HEK293 (cell line): ENCODE results near the gene PCGF1.

Source experiments
- CTCF ChIA-PET: fragments of 350-600 bp; formaldehyde crosslinking; extraction: SDS; loops from one replicate; lab custom pipeline; 2021; ENCODE audit warnings: antibody characterized with exemption; lab: Yijun Ruan, JAX
- POLR2A ChIA-PET: fragments of 300-600 bp; formaldehyde crosslinking; extraction: SDS; loops from one replicate; lab custom pipeline; 2020; ENCODE audit warnings: antibody characterized with exemption, inconsistent platforms; lab: Yijun Ruan, JAX
- H3K27ac ChIP-seq: fragments of 200-500 bp; sonication (Bioruptor generic); 2 replicates; pipeline ENCODE4 v1.5.1; 2014; ENCODE audit warnings: low read depth, low read length, control low read depth, inconsistent platforms; ENCODE audit errors: extremely low read depth
- H3K36me3 ChIP-seq, 2 experiments: fragments of 200-500 bp in 1 of 2; sonication (Bioruptor generic) in 1 of 2; 1 replicate in 1 of 2; 2 replicates in 1 of 2; pipeline ENCODE4 v1.5.1; 2014 to 2017; ENCODE audit warnings: inconsistent platforms in 2 of 2, low read length in 2 of 2; ENCODE audit not compliant: control insufficient read depth in 2 of 2, insufficient read depth in 1 of 2
- H3K4me1 ChIP-seq: fragments of 200-500 bp; sonication (Bioruptor generic); 2 replicates; pipeline ENCODE4 v1.5.1; 2014; ENCODE audit warnings: mild to moderate bottlenecking, low read length, inconsistent platforms; ENCODE audit not compliant: control insufficient read depth, insufficient read depth
- H3K4me3 ChIP-seq: 2 replicates; pipeline ENCODE4 v1.5.1; 2011; ENCODE audit warnings: low read depth, mild to moderate bottlenecking, control low read depth, low read length, moderate library complexity
- H3K9me3 ChIP-seq: fragments of 200-500 bp; sonication (Bioruptor generic); 2 replicates; pipeline ENCODE4 v1.5.1; 2014; ENCODE audit warnings: low read depth, low read length, inconsistent platforms; ENCODE audit not compliant: control insufficient read depth, insufficient read depth
- GLI2 ChIP-seq: fragments of 450-650 bp; formaldehyde crosslinking; IDR thresholded peaks from 2 replicates; pipeline ENCODE4; 2017; ENCODE audit warnings: missing biosample characterization, missing genetic modification characterization, low read depth, borderline replicate concordance
- HOXD13 ChIP-seq: sonication (generic); formaldehyde crosslinking; IDR thresholded peaks from 2 replicates; pipeline ENCODE4 v1.8.0; 2022; ENCODE audit warnings: missing genetic modification reagents, borderline replicate concordance
- MEIS1 ChIP-seq: sonication (generic); formaldehyde crosslinking; IDR thresholded peaks from 2 replicates; pipeline ENCODE4 v1.8.1; 2022; ENCODE audit warnings: missing genetic modification reagents, mild to moderate bottlenecking, borderline replicate concordance
- OVOL3 ChIP-seq: fragments of 450-650 bp; formaldehyde crosslinking; IDR thresholded peaks from 2 replicates; pipeline ENCODE4 v1.5.1; 2016; ENCODE audit warnings: missing biosample characterization, missing genetic modification characterization
- PRDM1 ChIP-seq: fragments of 450-650 bp; formaldehyde crosslinking; IDR thresholded peaks from 2 replicates; pipeline ENCODE4; 2016; ENCODE audit warnings: missing biosample characterization, missing genetic modification characterization
- SP2 ChIP-seq: fragments of 450-650 bp; formaldehyde crosslinking; IDR thresholded peaks from 2 replicates; pipeline ENCODE4 v1.5.1; 2016; ENCODE audit warnings: missing biosample characterization, missing genetic modification characterization
- ZBTB17 ChIP-seq: fragments of 450-650 bp; formaldehyde crosslinking; IDR thresholded peaks from 2 replicates; pipeline ENCODE4 v1.5.1; 2016; ENCODE audit warnings: missing biosample characterization, missing genetic modification characterization
- ZNF114 ChIP-seq: fragments of 450-650 bp; formaldehyde crosslinking; IDR thresholded peaks from 2 replicates; pipeline ENCODE4 v1.5.0; 2017; ENCODE audit warnings: missing biosample characterization, missing genetic modification characterization
- ZNF184 ChIP-seq: fragments of 450-650 bp; IDR thresholded peaks from 2 replicates; pipeline ENCODE4 v1.5.1; 2018; ENCODE audit warnings: missing biosample characterization, mild to moderate bottlenecking, missing genetic modification characterization
- ZNF2 ChIP-seq: fragments of 450-650 bp; formaldehyde crosslinking; IDR thresholded peaks from 2 replicates; pipeline ENCODE4 v1.5.1; 2016; ENCODE audit warnings: missing biosample characterization, missing genetic modification characterization
- ZNF391 ChIP-seq: fragments of 450-650 bp; formaldehyde crosslinking; IDR thresholded peaks from 2 replicates; pipeline ENCODE4 v1.5.1; 2016; ENCODE audit warnings: low read depth, missing biosample characterization, missing genetic modification characterization, borderline replicate concordance
- ZNF404 ChIP-seq: fragments of 450-650 bp; formaldehyde crosslinking; IDR thresholded peaks from 2 replicates; pipeline ENCODE4 v1.5.1; 2017; ENCODE audit warnings: missing biosample characterization, missing genetic modification characterization
- ZNF529 ChIP-seq: fragments of 450-650 bp; formaldehyde crosslinking; IDR thresholded peaks from 2 replicates; pipeline ENCODE4 v1.5.1; 2017; ENCODE audit warnings: missing genetic modification characterization, missing biosample characterization; ENCODE audit not compliant: insufficient replicate concordance
- ZNF596 ChIP-seq: fragments of 450-650 bp; IDR thresholded peaks from 2 replicates; pipeline ENCODE4 v1.5.0; 2018; ENCODE audit warnings: missing biosample characterization, mild to moderate bottlenecking, missing genetic modification characterization, moderate library complexity
- ZNF621 ChIP-seq: fragments of 450-650 bp; formaldehyde crosslinking; IDR thresholded peaks from 2 replicates; pipeline ENCODE4 v1.5.1; 2017; ENCODE audit warnings: missing biosample characterization, missing genetic modification characterization
- ZNF623 ChIP-seq: fragments of 450-650 bp; formaldehyde crosslinking; IDR thresholded peaks from 2 replicates; pipeline ENCODE4 v1.5.1; 2016; ENCODE audit warnings: missing biosample characterization, missing genetic modification characterization
- ZNF670 ChIP-seq: fragments of 450-650 bp; formaldehyde crosslinking; IDR thresholded peaks from 2 replicates; pipeline ENCODE4 v1.5.1; 2016; ENCODE audit warnings: missing biosample characterization, missing genetic modification characterization, low read depth
- ZNF707 ChIP-seq: fragments of 450-650 bp; formaldehyde crosslinking; IDR thresholded peaks from 2 replicates; pipeline ENCODE4 v1.5.1; 2016; ENCODE audit warnings: missing biosample characterization, missing genetic modification characterization
- ZNF792 ChIP-seq: fragments of 450-650 bp; formaldehyde crosslinking; IDR thresholded peaks from 2 replicates; pipeline ENCODE4 v1.5.1; 2016; ENCODE audit warnings: missing biosample characterization, missing genetic modification characterization
- ZNF837 ChIP-seq: fragments of 450-650 bp; formaldehyde crosslinking; IDR thresholded peaks from 2 replicates; pipeline ENCODE4 v1.5.1; 2016; ENCODE audit warnings: missing biosample characterization, missing genetic modification characterization
- ZNF843 ChIP-seq: fragments of 450-650 bp; formaldehyde crosslinking; IDR thresholded peaks from 2 replicates; pipeline ENCODE4 v1.5.1; 2016; ENCODE audit warnings: missing biosample characterization, missing genetic modification characterization
- TF ChIP-seq, protein P1 (sequence below): fragments of 450-650 bp; formaldehyde crosslinking; IDR thresholded peaks from 2 replicates; pipeline ENCODE4 v1.5.1; 2016; ENCODE audit warnings: missing biosample characterization, missing genetic modification characterization
- TF ChIP-seq, protein P2 (sequence below): fragments of 450-650 bp; formaldehyde crosslinking; IDR thresholded peaks from 2 replicates; pipeline ENCODE4 v1.5.1; 2016; ENCODE audit warnings: missing biosample characterization, missing genetic modification characterization
- TF ChIP-seq, protein P3 (sequence below): fragments of 450-650 bp; formaldehyde crosslinking; IDR thresholded peaks from 2 replicates; pipeline ENCODE4 v1.5.1; 2016; ENCODE audit warnings: missing biosample characterization, missing genetic modification characterization
- TF ChIP-seq, protein P4 (sequence below): fragments of 450-650 bp; IDR thresholded peaks from 2 replicates; pipeline ENCODE4 v1.5.1; 2018; ENCODE audit warnings: missing biosample characterization, mild to moderate bottlenecking, missing genetic modification characterization

PCGF1 gene

DNA sequence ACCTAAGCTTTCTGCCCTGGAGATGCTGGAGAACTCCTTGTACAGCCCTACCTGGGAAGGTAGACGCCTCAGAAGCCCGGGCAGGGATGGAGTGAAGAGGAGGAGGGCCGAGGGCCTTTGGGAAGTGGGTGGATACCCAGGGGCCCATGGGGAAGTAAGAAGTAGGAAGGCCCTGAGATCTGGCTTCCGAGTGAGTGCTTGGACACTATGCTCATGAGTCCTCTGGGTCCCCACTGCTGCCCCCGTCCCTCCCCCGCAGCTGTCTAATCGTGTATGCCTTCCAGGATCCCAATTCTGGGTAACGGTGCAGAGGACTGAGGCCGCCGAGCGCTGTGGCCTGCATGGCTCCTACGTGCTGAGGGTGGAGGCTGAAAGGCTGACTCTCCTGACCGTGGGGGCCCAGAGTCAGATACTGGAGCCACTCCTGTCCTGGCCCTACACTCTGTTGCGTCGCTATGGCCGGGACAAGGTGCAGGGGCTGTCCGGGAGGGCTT lies 48.2 kb upstream of the PCGF1 start:
- H3K9me3 ChIP-seq: no peaks in the 10 kb centered on the region
- no peak overlapping the region; the same call in 1 of the 2 replicates for H3K4me3 ChIP-seq
- H3K36me3 ChIP-seq: peaks cover 0 to 7% of the 10 kb centered on the region in 2 experiments; a peak in 1 of 3 replicates
- TF ChIP-seq ZNF707 (tag by site-specific recombination) (no peak), ZNF184 (tag by site-specific recombination) (no peak), SP2 (tag by site-specific recombination) (no peak), ZNF670 (tag by site-specific recombination) (no peak), MEIS1 (CRISPR knock-in tag) (no peak)
- TF ChIP-seq, protein P1, sequence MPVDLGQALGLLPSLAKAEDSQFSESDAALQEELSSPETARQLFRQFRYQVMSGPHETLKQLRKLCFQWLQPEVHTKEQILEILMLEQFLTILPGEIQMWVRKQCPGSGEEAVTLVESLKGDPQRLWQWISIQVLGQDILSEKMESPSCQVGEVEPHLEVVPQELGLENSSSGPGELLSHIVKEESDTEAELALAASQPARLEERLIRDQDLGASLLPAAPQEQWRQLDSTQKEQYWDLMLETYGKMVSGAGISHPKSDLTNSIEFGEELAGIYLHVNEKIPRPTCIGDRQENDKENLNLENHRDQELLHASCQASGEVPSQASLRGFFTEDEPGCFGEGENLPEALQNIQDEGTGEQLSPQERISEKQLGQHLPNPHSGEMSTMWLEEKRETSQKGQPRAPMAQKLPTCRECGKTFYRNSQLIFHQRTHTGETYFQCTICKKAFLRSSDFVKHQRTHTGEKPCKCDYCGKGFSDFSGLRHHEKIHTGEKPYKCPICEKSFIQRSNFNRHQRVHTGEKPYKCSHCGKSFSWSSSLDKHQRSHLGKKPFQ (tag by site-specific recombination): no peak
- TF ChIP-seq, all 188 proteins: peak for 0
- Histone ChIP-seq H3K27ac (no peak overlapping the region), H3K4me1 (no peaks in the 10 kb centered on the region; the same call in 1 of the 2 replicates)
- ChIA-PET POLR2A (no interaction called here), CTCF (no interaction called here)

DNA sequence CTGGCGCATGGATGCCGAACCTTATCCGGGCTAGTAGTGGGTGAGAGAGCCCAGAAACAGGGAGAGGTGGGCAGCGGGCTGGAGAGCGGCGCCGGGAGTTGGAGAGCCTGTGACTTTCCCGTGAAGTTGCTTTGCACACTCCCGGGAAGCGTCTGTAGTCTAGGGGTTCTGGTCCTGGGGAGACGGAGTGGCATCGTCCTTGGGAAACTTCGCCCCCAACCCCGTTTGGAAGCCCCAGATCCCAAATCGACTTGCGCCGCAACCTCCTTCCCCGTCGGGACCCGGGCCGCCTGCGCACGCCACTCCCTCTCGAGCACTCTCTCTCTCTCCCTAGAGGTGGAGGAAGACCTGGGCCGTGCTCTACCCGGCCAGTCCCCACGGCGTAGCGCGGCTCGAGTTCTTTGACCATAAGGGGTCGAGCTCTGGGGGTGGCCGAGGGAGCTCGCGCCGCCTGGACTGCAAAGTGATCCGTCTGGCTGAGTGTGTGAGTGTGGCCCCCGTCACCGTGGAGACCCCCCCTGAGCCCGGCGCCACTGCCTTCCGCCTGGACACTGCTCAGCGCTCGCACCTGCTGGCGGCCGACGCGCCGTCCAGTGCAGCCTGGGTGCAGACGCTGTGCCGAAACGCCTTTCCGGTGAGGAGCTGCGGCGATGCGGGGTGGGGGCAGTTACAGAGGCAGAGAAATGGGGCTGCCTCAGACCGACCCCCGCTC lies 47.5 kb upstream of the PCGF1 start:
- no peak overlapping the region; the same call in 1 of the 2 replicates for H3K27ac ChIP-seq
- POLR2A ChIA-PET: no interaction called here

More for the DNA sequence above, 47.5 kb upstream of the PCGF1 start:
- Histone ChIP-seq H3K36me3 (peaks cover 0 to 7% of the 10 kb centered on the region in 2 experiments; a peak in 1 of 3 replicates), H3K4me1 (no peaks in the 10 kb centered on the region; the same call in 1 of the 2 replicates), H3K4me3 (peak overlapping the region; percentile 56), H3K9me3 (no peaks in the 10 kb centered on the region)
- TF ChIP-seq ZNF792 (tag by site-specific recombination) (no peak), ZNF596 (tag by site-specific recombination) (no peak), ZNF621 (tag by site-specific recombination) (no peak), ZNF837 (tag by site-specific recombination) (no peak), ZNF2 (tag by site-specific recombination) (no peak), ZNF391 (tag by site-specific recombination) (no peak), ZBTB17 (tag by site-specific recombination) (no peak), ZNF114 (tag by site-specific recombination) (no peak), PRDM1 (tag by site-specific recombination) (no peak), HOXD13 (no peak), ZNF404 (no peak), OVOL3 (no peak), GLI2 (tag by site-specific recombination) (no peak), ZNF529 (no peak), ZNF843 (tag by site-specific recombination) (no peak), ZNF623 (no peak)
- TF ChIP-seq, protein P2, sequence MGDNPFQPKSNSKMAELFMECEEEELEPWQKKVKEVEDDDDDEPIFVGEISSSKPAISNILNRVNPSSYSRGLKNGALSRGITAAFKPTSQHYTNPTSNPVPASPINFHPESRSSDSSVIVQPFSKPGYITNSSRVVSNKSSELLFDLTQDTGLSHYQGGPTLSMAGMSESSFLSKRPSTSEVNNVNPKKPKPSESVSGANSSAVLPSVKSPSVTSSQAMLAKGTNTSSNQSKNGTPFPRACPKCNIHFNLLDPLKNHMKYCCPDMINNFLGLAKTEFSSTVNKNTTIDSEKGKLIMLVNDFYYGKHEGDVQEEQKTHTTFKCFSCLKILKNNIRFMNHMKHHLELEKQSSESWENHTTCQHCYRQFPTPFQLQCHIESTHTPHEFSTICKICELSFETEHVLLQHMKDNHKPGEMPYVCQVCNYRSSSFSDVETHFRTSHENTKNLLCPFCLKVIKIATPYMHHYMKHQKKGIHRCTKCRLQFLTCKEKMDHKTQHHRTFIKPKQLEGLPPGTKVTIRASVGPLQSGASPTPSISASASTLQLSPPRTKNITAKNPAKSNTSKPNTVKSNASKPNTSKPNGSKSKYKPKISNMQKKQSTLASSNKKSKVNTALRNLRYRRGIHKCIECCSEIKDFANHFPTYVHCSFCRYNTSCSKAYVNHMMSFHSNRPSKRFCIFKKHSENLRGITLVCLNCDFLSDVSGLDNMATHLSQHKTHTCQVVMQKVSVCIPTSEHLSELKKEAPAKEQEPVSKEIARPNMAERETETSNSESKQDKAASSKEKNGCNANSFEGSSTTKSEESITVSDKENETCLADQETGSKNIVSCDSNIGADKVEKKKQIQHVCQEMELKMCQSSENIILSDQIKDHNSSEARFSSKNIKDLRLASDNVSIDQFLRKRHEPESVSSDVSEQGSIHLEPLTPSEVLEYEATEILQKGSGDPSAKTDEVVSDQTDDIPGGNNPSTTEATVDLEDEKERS (tag by site-specific recombination): no peak
- TF ChIP-seq, protein P3, sequence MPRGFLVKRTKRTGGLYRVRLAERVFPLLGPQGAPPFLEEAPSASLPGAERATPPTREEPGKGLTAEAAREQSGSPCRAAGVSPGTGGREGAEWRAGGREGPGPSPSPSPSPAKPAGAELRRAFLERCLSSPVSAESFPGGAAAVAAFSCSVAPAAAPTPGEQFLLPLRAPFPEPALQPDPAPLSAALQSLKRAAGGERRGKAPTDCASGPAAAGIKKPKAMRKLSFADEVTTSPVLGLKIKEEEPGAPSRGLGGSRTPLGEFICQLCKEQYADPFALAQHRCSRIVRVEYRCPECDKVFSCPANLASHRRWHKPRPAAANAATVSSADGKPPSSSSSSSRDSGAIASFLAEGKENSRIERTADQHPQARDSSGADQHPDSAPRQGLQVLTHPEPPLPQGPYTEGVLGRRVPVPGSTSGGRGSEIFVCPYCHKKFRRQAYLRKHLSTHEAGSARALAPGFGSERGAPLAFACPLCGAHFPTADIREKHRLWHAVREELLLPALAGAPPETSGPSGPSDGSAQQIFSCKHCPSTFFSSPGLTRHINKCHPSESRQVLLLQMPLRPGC (tag by site-specific recombination): no peak
- TF ChIP-seq, protein P4, sequence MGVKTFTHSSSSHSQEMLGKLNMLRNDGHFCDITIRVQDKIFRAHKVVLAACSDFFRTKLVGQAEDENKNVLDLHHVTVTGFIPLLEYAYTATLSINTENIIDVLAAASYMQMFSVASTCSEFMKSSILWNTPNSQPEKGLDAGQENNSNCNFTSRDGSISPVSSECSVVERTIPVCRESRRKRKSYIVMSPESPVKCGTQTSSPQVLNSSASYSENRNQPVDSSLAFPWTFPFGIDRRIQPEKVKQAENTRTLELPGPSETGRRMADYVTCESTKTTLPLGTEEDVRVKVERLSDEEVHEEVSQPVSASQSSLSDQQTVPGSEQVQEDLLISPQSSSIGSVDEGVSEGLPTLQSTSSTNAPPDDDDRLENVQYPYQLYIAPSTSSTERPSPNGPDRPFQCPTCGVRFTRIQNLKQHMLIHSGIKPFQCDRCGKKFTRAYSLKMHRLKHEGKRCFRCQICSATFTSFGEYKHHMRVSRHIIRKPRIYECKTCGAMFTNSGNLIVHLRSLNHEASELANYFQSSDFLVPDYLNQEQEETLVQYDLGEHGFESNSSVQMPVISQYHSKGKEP: no peak
- CTCF ChIA-PET: no interaction called here
